GM15510 (cell line): ENCODE data around the gene NEURL3.

Experiments
- POLR2A ChIP-seq: IDR thresholded peaks from 3 replicates; pipeline ENCODE4 v1.6.1; 2011; ENCODE audit warnings: borderline replicate concordance; ENCODE audit not compliant: insufficient read length; ENCODE audit errors: extremely low read depth

NEURL3 gene

GRCh38 chr2:96532641-96533291 lies 27.6 kb upstream of the NEURL3 start:
- no peak for TF ChIP-seq POLR2A

GRCh38 chr2:96531872-96532505 lies 26.8 kb upstream of the NEURL3 start:
- TF ChIP-seq POLR2A, result no peak

- no peak for TF ChIP-seq POLR2A
These were observed 26.2 kb upstream of the NEURL3 start for GRCh38 chr2:96531366-96531765.

GRCh38 chr2:96530474-96531357 lies 25.6 kb upstream of the NEURL3 start:
- TF ChIP-seq POLR2A, result no peak

- no peak for TF ChIP-seq POLR2A
These were observed 24.9 kb upstream of the NEURL3 start for GRCh38 chr2:96530144-96530430.

- TF ChIP-seq POLR2A, result no peak
These were observed 24.4 kb upstream of the NEURL3 start for GRCh38 chr2:96529376-96530143.

- TF ChIP-seq POLR2A, result no peak
These were observed 23.7 kb upstream of the NEURL3 start for GRCh38 chr2:96528700-96529375.

GRCh38 chr2:96528006-96528699 lies 23.0 kb upstream of the NEURL3 start:
- TF ChIP-seq POLR2A, result no peak

GRCh38 chr2:96527286-96528005 lies 22.3 kb upstream of the NEURL3 start:
- peak; percentile 39 for TF ChIP-seq POLR2A

GRCh38 chr2:96526615-96527285 lies 21.6 kb upstream of the NEURL3 start:
- TF ChIP-seq POLR2A, result no peak

- TF ChIP-seq POLR2A, result no peak
These were observed 21.0 kb upstream of the NEURL3 start for GRCh38 chr2:96526101-96526591.

- no peak for TF ChIP-seq POLR2A
These were observed 20.0 kb upstream of the NEURL3 start for GRCh38 chr2:96525211-96525507.
